Thymus (tissue), 11 donors: ENCODE data around the gene CXorf65. TPM values are rescaled to one million over a fixed set of nuclear protein-coding genes. Genes with fewer than 3 reads are reported as not detected.

ENCODE experiments used
- DNase-seq, 9 donors: peaks; one replicate each; pipeline ENCODE4 v3.0.0-alpha.2; 2013; ENCODE audit warnings: low spot score in 9 of 9, low read depth in 6 of 9, missing footprints in 1 of 9
- H3K27ac ChIP-seq, 2 donors: one replicate each; pipeline ENCODE4 v1.5.1; 2013; ENCODE audit warnings: control low read depth in 1 of 2, low read depth in 1 of 2, low read length in 1 of 2, mild to moderate bottlenecking in 1 of 2, moderate library complexity in 1 of 2
- H3K27me3 ChIP-seq, 2 donors: one replicate each; pipeline ENCODE4 v1.5.1; 2013; ENCODE audit warnings: low read length in 1 of 2; ENCODE audit not compliant: control insufficient read depth in 2 of 2, insufficient read depth in 1 of 2
- H3K36me3 ChIP-seq, 2 donors: one replicate each; pipeline ENCODE4 v1.5.1; 2013; ENCODE audit warnings: low read length in 1 of 2, mild to moderate bottlenecking in 1 of 2, moderate library complexity in 1 of 2; ENCODE audit not compliant: control insufficient read depth in 2 of 2, insufficient read depth in 2 of 2
- H3K4me1 ChIP-seq, 2 donors: one replicate each; pipeline ENCODE4 v1.5.1; 2013; ENCODE audit warnings: low read length in 2 of 2; ENCODE audit not compliant: control insufficient read depth in 2 of 2, insufficient read depth in 2 of 2
- H3K4me3 ChIP-seq, 2 donors: one replicate each; pipeline ENCODE4 v1.5.1; 2013; ENCODE audit warnings: low read length in 2 of 2, control low read depth in 1 of 2, mild to moderate bottlenecking in 1 of 2
- H3K9me3 ChIP-seq, 2 donors: one replicate each; pipeline ENCODE4 v1.5.1; 2013; ENCODE audit warnings: low read length in 1 of 2, mild to moderate bottlenecking in 1 of 2; ENCODE audit not compliant: control insufficient read depth in 2 of 2, insufficient read depth in 1 of 2
- WGBS: extraction: QIAGEN DNeasy Blood & Tissue Kit; methylation state at CpG from one replicate; pipeline ENCODE4 v1.1.7; 2013; 5-methylcytosine and 5-hydroxymethylcytosine counted together
- polyA plus RNA-seq: library from polyadenylated mRNA; stranded (reverse); fragments of 200-250 nt; gene quantifications from one replicate; pipeline ENCODE4 v1.2.3, GENCODE V29; 2013
- total RNA-seq: library from RNA; stranded (reverse); fragments of 120-200 nt; gene quantifications from one replicate; pipeline ENCODE4 v1.2.4, GENCODE V29; 2013
- donor health status: healthy.

The CXorf65 gene
- total and polyA plus RNA-seq, 2 donors = 4.5 to 40.8 TPM

DNA sequence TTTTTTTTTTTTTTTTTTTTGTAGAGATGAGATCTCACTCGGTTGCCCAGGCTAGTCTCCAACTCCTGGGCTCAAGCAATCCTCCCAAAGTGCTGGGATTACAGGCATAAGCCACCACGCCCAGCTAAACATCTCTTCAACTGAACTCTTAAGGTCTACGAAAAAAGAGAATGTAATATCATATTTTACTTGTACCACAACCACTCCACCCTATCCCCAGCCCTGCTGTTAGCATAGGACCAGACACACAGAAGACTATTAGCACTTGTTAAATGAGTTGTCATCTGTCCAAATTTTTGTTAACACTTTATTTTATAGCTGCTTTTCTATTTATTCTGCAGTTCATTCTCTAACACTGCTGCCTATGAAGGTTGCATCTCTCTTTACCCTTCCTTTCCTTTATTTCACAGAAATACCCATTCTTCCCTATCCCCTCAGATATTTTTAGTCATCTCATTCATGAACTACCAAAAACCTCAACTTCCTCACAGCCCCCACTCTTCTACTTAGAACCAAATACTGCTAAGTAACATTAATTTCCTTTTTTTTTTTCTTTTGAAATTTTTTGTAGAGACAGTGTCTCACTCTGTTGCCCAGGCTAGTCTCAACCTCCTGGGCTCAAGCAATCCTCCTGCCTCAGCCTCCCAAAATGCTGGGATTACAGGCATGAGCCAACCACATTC lies 48.6 kb downstream of the CXorf65 start:
- Histone ChIP-seq H3K9me3 (no peaks in the 10 kb centered on the region), H3K4me1 (peaks cover 0 to 11% of the 10 kb centered on the region in 2 donors), H3K27ac (no peak overlapping the region), H3K36me3 (peaks cover 20 to 27% of the 10 kb centered on the region in 2 donors), H3K27me3 (no peaks in the 10 kb centered on the region), H3K4me3 (no peak overlapping the region)
- no peak for DNase-seq
- WGBS = 88% methylated on average over 3 of the region's 3 CpGs

- Histone ChIP-seq H3K4me3 (no peak overlapping the region), H3K27ac (no peak overlapping the region), H3K36me3 (peaks cover 17 to 25% of the 10 kb centered on the region in 2 donors), H3K27me3 (no peaks in the 10 kb centered on the region), H3K9me3 (no peaks in the 10 kb centered on the region), H3K4me1 (peaks cover 0 to 11% of the 10 kb centered on the region in 2 donors)
- DNase-seq = no peak
These were observed 49.7 kb downstream of the CXorf65 start for GRCh38 chrX:71056867-71057266.

Other genes starting within 250 kb of the CXorf65 start
- 0.14 TPM for gene TEX11, start 198.0 kb downstream of the CXorf65 start, total RNA-seq
- 0.05 TPM for gene TEX11, start 198.0 kb downstream of the CXorf65 start, polyA plus RNA-seq
- gene SLC7A3, start 175.6 kb downstream of the CXorf65 start, total RNA-seq = 13.6 TPM
- gene SLC7A3, start 175.6 kb downstream of the CXorf65 start, polyA plus RNA-seq = 4.9 TPM
- gene SNX12, start 38.4 kb downstream of the CXorf65 start, total RNA-seq = 29.7 TPM
- gene SNX12, start 38.4 kb downstream of the CXorf65 start, polyA plus RNA-seq = 23.5 TPM
- 9.4 TPM for gene FOXO4, start 10.9 kb downstream of the CXorf65 start, total RNA-seq
- 12.3 TPM for gene FOXO4, start 10.9 kb downstream of the CXorf65 start, polyA plus RNA-seq
- gene IL2RG, start 4.8 kb upstream of the CXorf65 start, total RNA-seq = 91.6 TPM
- gene IL2RG, start 4.8 kb upstream of the CXorf65 start, polyA plus RNA-seq = 197 TPM
- gene MED12, start 11.9 kb upstream of the CXorf65 start, total RNA-seq = 11.0 TPM
- 9.3 TPM for gene MED12, start 11.9 kb upstream of the CXorf65 start, polyA plus RNA-seq
- gene NLGN3, start 38.1 kb upstream of the CXorf65 start, total RNA-seq = 0.19 TPM
- gene NLGN3, start 38.1 kb upstream of the CXorf65 start, polyA plus RNA-seq = 1.5 TPM
- gene GJB1, start 116.5 kb upstream of the CXorf65 start, total RNA-seq = not detected
- 0.11 TPM for gene GJB1, start 116.5 kb upstream of the CXorf65 start, polyA plus RNA-seq
- 11.0 TPM for gene ZMYM3, start 147.4 kb upstream of the CXorf65 start, total RNA-seq
- gene ZMYM3, start 147.4 kb upstream of the CXorf65 start, polyA plus RNA-seq = 12.1 TPM
- 483 TPM for gene NONO, start 176.9 kb upstream of the CXorf65 start, total RNA-seq
- 170 TPM for gene NONO, start 176.9 kb upstream of the CXorf65 start, polyA plus RNA-seq
- gene ITGB1BP2, start 195.0 kb upstream of the CXorf65 start, total RNA-seq = 1.4 TPM
- 5.7 TPM for gene ITGB1BP2, start 195.0 kb upstream of the CXorf65 start, polyA plus RNA-seq